IPS DF 6.9 (cell line): ENCODE results near the gene CPA1.

ENCODE experiments used
- DNase-seq: peaks from one replicate; pipeline ENCODE4 v3.0.0-alpha.2; 2013; ENCODE audit warnings: low read depth, low spot score
- H3K27ac ChIP-seq: one replicate; pipeline ENCODE4 v1.5.1; 2013; ENCODE audit warnings: low read length, control low read depth
- H3K27me3 ChIP-seq: 2 replicates; pipeline ENCODE4 v1.6.1; 2013; ENCODE audit warnings: mild to moderate bottlenecking, low read length; ENCODE audit not compliant: control insufficient read depth, insufficient read depth
- H3K36me3 ChIP-seq: 2 replicates; pipeline ENCODE4 v1.6.1; 2013; ENCODE audit warnings: low read length; ENCODE audit not compliant: control insufficient read depth, insufficient read depth
- H3K4me1 ChIP-seq: 2 replicates; pipeline ENCODE4 v1.6.1; 2013; ENCODE audit warnings: low read length; ENCODE audit not compliant: control insufficient read depth, insufficient read depth
- H3K4me3 ChIP-seq: 2 replicates; pipeline ENCODE4 v1.5.1; 2013; ENCODE audit warnings: mild to moderate bottlenecking, low read length
- H3K9me3 ChIP-seq: 2 replicates; pipeline ENCODE4 v1.6.1; 2013; ENCODE audit warnings: low read length, inconsistent platforms; ENCODE audit not compliant: control insufficient read depth, insufficient read depth
- WGBS: extraction: QIAGEN DNeasy Blood & Tissue Kit; methylation state at CpG from one replicate; pipeline ENCODE4 v1.1.7; 2013; ENCODE audit warnings: mixed read lengths, missing lambda C conversion rate; ENCODE audit not compliant: insufficient read length, insufficient coverage; 5-methylcytosine and 5-hydroxymethylcytosine counted together

CPA1 gene

GRCh38 chr7:130356121-130356875 lies 24.0 kb upstream of the CPA1 start:
- Histone ChIP-seq H3K4me3 (no peak overlapping the region), H3K9me3 (no peaks in the 10 kb centered on the region), H3K27me3 (no peaks in the 10 kb centered on the region), H3K27ac (no peak overlapping the region), H3K36me3 (no peaks in the 10 kb centered on the region), H3K4me1 (peaks cover 13% of the 10 kb centered on the region)
- no CpG with 5 or more reads among the region's 9 CpGs for WGBS
- no peak for DNase-seq

- Histone ChIP-seq H3K36me3 (no peaks in the 10 kb centered on the region), H3K27me3 (no peaks in the 10 kb centered on the region), H3K27ac (no peak overlapping the region), H3K4me3 (no peak overlapping the region), H3K9me3 (no peaks in the 10 kb centered on the region), H3K4me1 (peaks cover 8% of the 10 kb centered on the region)
- no peak for DNase-seq
- WGBS, result no CpG with 5 or more reads among the region's 16 CpGs
Observed at GRCh38 chr7:130356876-130357611, 23.2 kb upstream of the CPA1 start.

GRCh38 chr7:130358471-130358870 lies 21.8 kb upstream of the CPA1 start:
- Histone ChIP-seq H3K4me3 (no peak overlapping the region), H3K4me1 (peaks cover 8% of the 10 kb centered on the region), H3K36me3 (no peaks in the 10 kb centered on the region), H3K27ac (no peak overlapping the region), H3K9me3 (no peaks in the 10 kb centered on the region), H3K27me3 (no peaks in the 10 kb centered on the region)
- DNase-seq, result no peak
- WGBS, result no CpG with 5 or more reads among the region's 4 CpGs

GRCh38 chr7:130359276-130359857 lies 20.9 kb upstream of the CPA1 start:
- H3K36me3 ChIP-seq, result no peaks in the 10 kb centered on the region
- H3K27me3 ChIP-seq, result no peaks in the 10 kb centered on the region
- H3K9me3 ChIP-seq, result no peaks in the 10 kb centered on the region
- no peak for DNase-seq
- H3K4me1 ChIP-seq, result peaks cover 8% of the 10 kb centered on the region
- WGBS, result no CpG with 5 or more reads among the region's 5 CpGs
- no peak overlapping the region for H3K27ac ChIP-seq
- no peak overlapping the region for H3K4me3 ChIP-seq

GRCh38 chr7:130360518-130360917 lies 19.8 kb upstream of the CPA1 start:
- DNase-seq, result no peak
- Histone ChIP-seq H3K4me1 (peaks cover 8% of the 10 kb centered on the region), H3K4me3 (no peak overlapping the region), H3K27ac (no peak overlapping the region), H3K27me3 (no peaks in the 10 kb centered on the region), H3K36me3 (no peaks in the 10 kb centered on the region), H3K9me3 (no peaks in the 10 kb centered on the region)
- WGBS, result 100% methylated on average over 1 of the region's 3 CpGs

GRCh38 chr7:130361681-130362080 lies 18.6 kb upstream of the CPA1 start:
- DNase-seq, result no peak
- H3K4me3 ChIP-seq, result no peak overlapping the region
- H3K36me3 ChIP-seq, result no peaks in the 10 kb centered on the region
- no CpG with 5 or more reads among the region's 7 CpGs for WGBS
- no peaks in the 10 kb centered on the region for H3K27me3 ChIP-seq
- H3K4me1 ChIP-seq, result peaks cover 1% of the 10 kb centered on the region
- no peak overlapping the region for H3K27ac ChIP-seq
- H3K9me3 ChIP-seq, result no peaks in the 10 kb centered on the region

GRCh38 chr7:130362251-130362816 lies 18.0 kb upstream of the CPA1 start:
- H3K27me3 ChIP-seq, result no peaks in the 10 kb centered on the region
- H3K4me1 ChIP-seq, result no peaks in the 10 kb centered on the region
- WGBS, result no CpG with 5 or more reads among the region's 10 CpGs
- no peak overlapping the region for H3K4me3 ChIP-seq
- H3K36me3 ChIP-seq, result no peaks in the 10 kb centered on the region
- H3K9me3 ChIP-seq, result no peaks in the 10 kb centered on the region
- no peak for DNase-seq
- no peak overlapping the region for H3K27ac ChIP-seq

- Histone ChIP-seq H3K4me1 (no peaks in the 10 kb centered on the region; the same call in 1 of the 2 replicates), H3K36me3 (no peaks in the 10 kb centered on the region), H3K27me3 (no peaks in the 10 kb centered on the region), H3K4me3 (no peak overlapping the region), H3K9me3 (no peaks in the 10 kb centered on the region), H3K27ac (no peak overlapping the region)
- DNase-seq, result no peak
- no CpG with 5 or more reads among the region's 8 CpGs for WGBS
Observed at GRCh38 chr7:130363026-130363847, 17.1 kb upstream of the CPA1 start.

- no peak for DNase-seq
- Histone ChIP-seq H3K4me3 (no peak overlapping the region), H3K27ac (no peak overlapping the region), H3K27me3 (no peaks in the 10 kb centered on the region), H3K4me1 (no peaks in the 10 kb centered on the region; the same call in 1 of the 2 replicates), H3K36me3 (no peaks in the 10 kb centered on the region), H3K9me3 (no peaks in the 10 kb centered on the region)
- no CpG with 5 or more reads among the region's 4 CpGs for WGBS
Observed at GRCh38 chr7:130364451-130364850, 15.8 kb upstream of the CPA1 start.

- DNase-seq, result no peak
- Histone ChIP-seq H3K9me3 (no peaks in the 10 kb centered on the region), H3K27ac (no peak overlapping the region), H3K27me3 (no peaks in the 10 kb centered on the region), H3K36me3 (no peaks in the 10 kb centered on the region), H3K4me3 (no peak overlapping the region), H3K4me1 (no peaks in the 10 kb centered on the region; the same call in 1 of the 2 replicates)
- no CpG with 5 or more reads among the region's 2 CpGs for WGBS
Observed at GRCh38 chr7:130365088-130365487, 15.2 kb upstream of the CPA1 start.
